Upper lobe of right lung (tissue), 1 donor: Measurements from ENCODE around the gene PAOX. TPM values are rescaled to one million over a fixed set of nuclear protein-coding genes. Genes with fewer than 3 reads are reported as not detected.
A peak's percentile ranks its signal among the peaks of the same experiment; 100 is the strongest.

ENCODE experiments used
- ATAC-seq: fragments of 200-7000 bp; cut with Tn5 transposase; one replicate; pipeline ENCODE4 v1.9.1; 2020; ENCODE audit warnings: mild to moderate bottlenecking, moderate library complexity
- DNase-seq: peaks from one replicate; pipeline ENCODE4 v3.0.0-alpha.2; 2020
- H3K27ac ChIP-seq: fragments of 200-600 bp; one replicate; pipeline ENCODE4 v1.8.0; 2022
- H3K27me3 ChIP-seq: fragments of 200-600 bp; one replicate; pipeline ENCODE4 v1.8.0; 2022; ENCODE audit warnings: mild to moderate bottlenecking
- H3K36me3 ChIP-seq: fragments of 200-600 bp; one replicate; pipeline ENCODE4 v1.8.0; 2022
- H3K4me1 ChIP-seq: fragments of 200-600 bp; one replicate; pipeline ENCODE4 v1.8.0; 2022
- H3K4me3 ChIP-seq: fragments of 200-600 bp; one replicate; pipeline ENCODE4 v1.8.0; 2022; ENCODE audit warnings: mild to moderate bottlenecking
- H3K9me3 ChIP-seq: fragments of 200-600 bp; one replicate; pipeline ENCODE4 v1.8.0; 2022
- CTCF ChIP-seq: fragments of 200-600 bp; IDR thresholded peaks from one replicate; pipeline ENCODE4 v1.8.0; 2022; ENCODE audit warnings: antibody characterized with exemption
- intact Hi-C: fragments of 100-400 bp; cut with DNase I; formaldehyde crosslinking; loops from one replicate; pipeline ENCODE4 v1.11.0; 2022
- long read RNA-seq: library from polyadenylated mRNA; unstranded; transcript quantifications from one replicate; pipeline ENCODE4 v2.0.0, GENCODE V29; 2021
- total RNA-seq: library from RNA; stranded (reverse); fragmentation: NEBNext Ultra II Directional; extraction: Animal tissue kit (Norgen Biotek cat#: 25700); gene quantifications from one replicate; pipeline ENCODE4 v1.2.1, GENCODE V29; 2021
- donor health status: DM: no; HTN: yes; CAD: no; lungs with severe emphysema.

Gene PAOX
- total RNA-seq = 6.0 TPM
- long read RNA-seq, transcript PAOX-201 (7 exons, 1,858 nt) = major isoform, 13 of 27 reads
- long read RNA-seq, partial matches to known transcripts = 4 of 27 reads
- long read RNA-seq, other reads (novel, unspliced or antisense) = 6 of 27 reads

- DNase-seq (peak; percentile 89), ATAC-seq (peak; percentile 77)
- Histone ChIP-seq H3K27ac (peak within 1 kb of the TSS; percentile 82), H3K9me3 (no peaks in the 10 kb centered on the region), H3K4me3 (peak within 1 kb of the TSS; percentile 81), H3K36me3 (no peaks in the 10 kb centered on the region), H3K27me3 (no peaks in the 10 kb centered on the region), H3K4me1 (peaks cover 11% of the 10 kb centered on the region)
- intact Hi-C loops = no loop called here
- no peak for TF ChIP-seq CTCF
Observed at GRCh38 chr10:133379152-133379800, at the start of gene PAOX. TSS of gene PAOX (plus strand) at chr10:133379262. CDS start at chr10:133379317, 55 bp downstream.

- H3K27me3 ChIP-seq = peaks cover 73% of the 10 kb centered on the region
- H3K9me3 ChIP-seq = no peaks in the 10 kb centered on the region
- no peak overlapping the region for H3K4me3 ChIP-seq
- H3K27ac ChIP-seq = no peak overlapping the region
- peaks cover 12% of the 10 kb centered on the region for H3K4me1 ChIP-seq
- TF ChIP-seq CTCF = peak; percentile 96
- ATAC-seq (peak; percentile 92), DNase-seq (peak; percentile 92)
- intact Hi-C loops = no loop called here
- H3K36me3 ChIP-seq = no peaks in the 10 kb centered on the region
Observed at GRCh38 chr10:133329491-133330202, 49.4 kb upstream of the PAOX start.

GRCh38 chr10:133332936-133333699 is 45.9 kb upstream of the PAOX start:
- H3K4me1 ChIP-seq = peaks cover 20% of the 10 kb centered on the region
- H3K27ac ChIP-seq = no peak overlapping the region
- peaks cover 70% of the 10 kb centered on the region for H3K27me3 ChIP-seq
- ATAC-seq (no peak), DNase-seq (no peak)
- H3K36me3 ChIP-seq = no peaks in the 10 kb centered on the region
- intact Hi-C loops = no loop called here
- no peak overlapping the region for H3K4me3 ChIP-seq
- TF ChIP-seq CTCF = no peak
- no peaks in the 10 kb centered on the region for H3K9me3 ChIP-seq

- Histone ChIP-seq H3K4me1 (peaks cover 20% of the 10 kb centered on the region), H3K4me3 (peak overlapping the region; percentile 32), H3K27ac (no peak overlapping the region), H3K9me3 (no peaks in the 10 kb centered on the region), H3K36me3 (no peaks in the 10 kb centered on the region), H3K27me3 (peaks cover 55% of the 10 kb centered on the region)
- ATAC-seq (no peak), DNase-seq (peak; percentile 68)
- intact Hi-C loops = no loop called here
- TF ChIP-seq CTCF = no peak
Observed at GRCh38 chr10:133334503-133335245, 44.4 kb upstream of the PAOX start.
